ENCODE measurements around the gene USH2A.

Gene USH2A

DNA sequence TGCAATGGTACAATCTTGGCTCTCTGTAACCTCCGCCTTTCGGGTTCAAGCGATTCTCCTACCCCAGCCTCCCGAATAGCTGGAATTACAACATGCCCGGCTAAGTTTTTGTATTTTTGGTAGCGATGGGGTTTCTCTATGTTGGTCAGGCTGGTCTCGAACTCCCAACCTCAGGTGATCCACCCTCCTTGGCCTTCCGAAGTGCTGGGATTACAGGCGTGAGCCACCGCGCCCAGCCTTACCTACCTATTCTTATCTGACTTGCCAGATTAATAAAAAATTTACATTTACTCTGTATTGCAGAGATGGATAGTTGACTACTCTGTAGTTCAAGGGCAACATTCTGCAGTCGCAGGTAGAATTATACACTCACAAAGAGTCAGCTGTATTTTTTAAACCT, 496.6 kb downstream of the USH2A start:
- DNase-seq (ENCODE audit: low spot score): no peak

GRCh38 chr1:215923129-215923824, 500.0 kb downstream of the USH2A start:
- no peak for DNase-seq (ENCODE audit: low spot score)

DNA sequence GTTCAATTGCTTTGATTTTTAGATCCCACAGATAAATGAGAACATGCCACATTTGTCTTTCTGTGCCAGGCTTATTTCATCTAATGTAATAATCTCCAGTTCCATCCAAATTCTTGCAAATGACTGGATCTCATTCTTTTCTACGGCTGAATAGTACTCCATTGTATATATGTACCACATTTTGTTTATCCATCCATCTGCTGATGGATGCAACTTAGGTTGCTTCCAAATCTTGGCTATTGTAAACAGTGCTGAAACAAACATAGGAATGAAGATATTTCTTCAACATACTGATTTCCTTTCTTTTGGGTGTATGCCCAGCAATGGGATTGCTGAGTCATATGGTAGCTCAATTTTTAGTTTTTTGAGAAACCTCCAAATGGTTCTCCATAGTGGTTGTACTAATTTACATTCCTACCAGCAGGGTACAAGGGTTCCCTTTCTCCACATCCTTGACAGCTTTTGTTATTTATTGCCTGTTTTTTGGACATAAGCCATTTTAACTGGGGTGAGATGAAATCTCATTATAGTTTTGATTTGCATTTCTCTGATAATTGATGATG, 511.8 kb downstream of the USH2A start:
- DNase-seq (ENCODE audit: low spot score): no peak

- no peak for DNase-seq (ENCODE audit: low spot score)
Measured at GRCh38 chr1:215905493-215906115, 517.6 kb downstream of the USH2A start.

DNA sequence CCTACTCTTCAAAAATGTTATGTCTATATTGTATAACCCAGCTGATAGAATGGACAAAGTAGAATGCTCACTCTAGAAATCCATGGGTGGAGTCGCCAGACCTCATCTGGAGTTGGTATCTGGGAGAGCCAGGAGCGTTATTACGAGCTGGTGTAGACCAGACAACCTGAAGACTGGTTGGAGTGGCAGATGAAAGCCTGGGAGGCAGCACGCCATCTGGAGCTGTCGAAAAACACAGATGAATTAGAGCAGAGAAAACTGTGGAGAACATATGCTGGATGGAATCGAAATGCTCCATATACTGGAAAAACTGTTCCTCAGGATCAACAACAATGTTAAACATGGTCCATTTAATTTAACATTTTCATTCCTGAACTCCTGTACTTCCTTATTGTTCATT, 522.6 kb downstream of the USH2A start:
- DNase-seq (ENCODE audit: low spot score): no peak

DNA sequence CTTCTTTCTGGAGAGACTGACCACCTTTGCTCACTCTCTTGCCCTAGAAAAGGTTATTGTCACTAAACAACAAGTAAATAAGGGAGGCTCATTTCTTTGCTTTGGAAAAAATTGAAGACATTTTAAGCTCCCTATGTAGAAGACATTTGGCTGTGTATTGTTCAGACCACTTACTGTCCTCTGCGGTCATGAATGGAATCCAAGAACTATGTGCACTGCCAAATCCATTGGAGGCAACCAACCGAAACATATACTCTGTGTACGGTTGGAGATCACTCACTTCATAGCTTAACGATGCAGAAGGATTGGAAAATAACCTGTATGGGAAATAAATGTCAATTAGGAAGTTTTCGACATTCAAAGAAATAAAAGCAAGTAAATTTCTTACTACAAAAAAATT, 523.3 kb downstream of the USH2A start:
- no peak for DNase-seq (ENCODE audit: low spot score)

GRCh38 chr1:215895893-215896292, 527.4 kb downstream of the USH2A start:
- DNase-seq (ENCODE audit: low spot score): no peak

GRCh38 chr1:215895276-215895675, 528.0 kb downstream of the USH2A start:
- DNase-seq (ENCODE audit: low spot score): no peak

GRCh38 chr1:215894617-215895016, 528.6 kb downstream of the USH2A start:
- DNase-seq (ENCODE audit: low spot score): no peak

GRCh38 chr1:215891266-215892057, 531.8 kb downstream of the USH2A start:
- DNase-seq (ENCODE audit: low spot score): no peak

DNA sequence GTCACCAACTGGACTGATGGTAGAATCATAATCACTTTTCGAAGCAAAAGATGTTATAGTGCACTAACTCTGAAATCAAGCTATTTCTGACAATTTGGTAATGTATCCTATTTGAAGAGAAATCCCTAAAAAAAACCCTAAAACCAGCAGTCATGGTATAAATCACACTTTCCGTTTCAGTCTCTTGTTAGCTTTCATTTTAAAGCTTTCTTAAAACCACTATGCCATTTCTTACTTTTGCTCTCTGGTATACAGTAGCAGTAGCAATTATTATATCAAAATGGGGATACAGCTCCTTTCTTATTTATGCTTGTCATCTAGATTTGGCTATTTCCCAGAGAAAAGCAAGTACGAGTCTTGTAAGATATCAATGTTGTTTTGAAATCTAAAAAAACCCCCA, 532.8 kb downstream of the USH2A start:
- no peak for DNase-seq (ENCODE audit: low spot score)

DNA sequence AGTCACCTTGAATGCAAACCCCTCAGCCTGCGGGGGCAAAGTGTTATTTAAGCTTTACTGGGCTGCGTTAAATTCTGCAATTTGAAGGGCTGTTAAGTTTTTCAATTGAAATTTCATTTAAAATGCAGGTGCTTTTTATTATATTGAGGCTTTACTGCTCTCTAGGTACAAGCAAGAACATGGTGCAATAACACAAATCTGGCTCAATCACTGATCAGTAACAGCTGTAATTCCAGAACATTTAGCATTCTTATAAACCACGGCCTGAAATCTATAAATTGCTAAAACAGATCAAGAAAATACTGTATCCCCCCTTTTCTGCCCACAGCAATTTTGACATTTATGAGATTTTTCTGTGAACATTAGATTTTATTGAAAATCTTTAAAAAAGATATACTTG, 533.4 kb downstream of the USH2A start:
- DNase-seq (ENCODE audit: low spot score): no peak

- DNase-seq (ENCODE audit: low spot score): no peak
Measured at GRCh38 chr1:215888159-215888558, 535.1 kb downstream of the USH2A start.

- DNase-seq (ENCODE audit: low spot score): no peak
Measured at GRCh38 chr1:215887627-215888026, 535.6 kb downstream of the USH2A start.

- no peak for DNase-seq (ENCODE audit: low spot score)
Measured at GRCh38 chr1:215883004-215883403, 540.2 kb downstream of the USH2A start.

DNA sequence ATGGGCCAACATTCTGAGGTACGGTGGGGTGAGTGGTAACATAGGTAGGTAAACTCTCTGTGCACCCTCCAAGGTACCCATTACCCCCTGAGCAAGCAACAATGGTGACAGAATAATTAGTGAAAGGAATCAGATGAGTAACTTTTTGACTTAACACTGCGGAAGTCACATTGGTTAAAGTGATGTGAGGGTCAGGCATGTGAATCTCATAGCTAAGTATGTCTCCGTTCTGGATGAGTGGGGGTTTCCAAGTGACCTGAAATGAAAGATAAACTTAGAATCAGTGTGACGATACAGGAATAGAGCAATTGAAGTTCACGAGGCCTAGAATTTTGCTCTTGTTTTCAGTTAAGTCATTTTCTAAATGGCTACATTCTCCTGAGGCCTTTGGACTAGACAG, 544.4 kb downstream of the USH2A start:
- no peak for DNase-seq (ENCODE audit: low spot score)

DNA sequence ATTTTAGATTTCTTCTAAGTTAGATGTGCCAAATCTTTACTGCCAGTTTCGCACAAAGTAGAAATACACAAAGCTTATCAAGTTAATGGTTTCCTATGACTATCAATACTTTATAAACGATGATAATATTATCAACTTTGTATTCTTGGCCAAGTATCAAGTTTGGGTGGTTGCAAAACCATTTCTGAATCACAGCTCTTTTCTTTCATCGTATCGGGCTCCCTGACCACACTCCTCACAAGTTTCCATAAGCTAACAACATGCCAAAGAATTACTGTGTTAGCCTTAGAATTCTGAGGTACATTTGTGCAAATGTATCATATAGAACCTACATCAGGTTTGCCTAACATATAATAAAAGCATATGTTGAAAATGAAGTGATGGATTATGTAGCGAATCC, 545.1 kb downstream of the USH2A start:
- no peak for DNase-seq (ENCODE audit: low spot score)

DNA sequence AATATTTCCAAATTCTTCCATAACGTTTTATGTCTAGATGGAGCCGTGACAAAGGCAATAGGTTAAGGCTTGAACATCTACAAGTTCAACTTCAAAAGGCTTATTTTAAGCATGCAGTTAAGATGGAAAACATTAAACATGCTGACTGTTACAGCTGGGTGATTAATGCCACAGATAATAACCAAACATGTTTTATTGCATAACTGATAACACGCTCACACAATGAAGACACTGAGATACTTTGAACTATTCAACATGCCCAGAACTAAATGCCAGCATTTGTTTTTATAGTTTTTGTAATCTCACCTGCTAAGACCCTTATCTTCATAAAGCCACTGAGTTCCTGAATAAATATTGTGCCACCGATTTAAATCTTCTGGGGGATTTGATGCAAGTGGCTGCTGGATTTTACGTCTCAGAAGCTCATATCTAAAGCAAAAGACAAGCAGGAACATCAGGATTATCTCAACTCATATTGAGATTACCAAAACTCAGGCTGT, 545.7 kb downstream of the USH2A start:
- DNase-seq (ENCODE audit: low spot score): no peak

- DNase-seq (ENCODE audit: low spot score): no peak
Measured at GRCh38 chr1:215875712-215876111, 547.5 kb downstream of the USH2A start.

DNA sequence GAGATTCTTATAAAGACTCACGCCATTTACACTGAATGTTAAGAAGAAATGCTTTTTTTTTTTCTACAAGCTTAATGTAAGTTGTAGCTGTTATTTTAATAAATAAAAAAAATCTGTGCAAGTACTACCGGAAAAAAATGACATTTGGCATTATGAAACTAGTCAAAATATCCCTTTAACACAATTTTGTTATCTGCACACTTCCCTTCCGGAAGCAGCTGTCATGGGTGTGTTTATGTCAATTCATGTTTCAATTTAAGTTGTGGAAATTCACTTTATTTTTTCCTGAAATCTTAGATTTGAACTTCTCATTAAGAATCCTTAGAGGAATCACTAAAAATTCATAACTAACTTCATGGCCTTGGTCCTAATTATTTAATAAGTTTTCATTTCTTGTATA, 548.0 kb downstream of the USH2A start:
- no peak for DNase-seq (ENCODE audit: low spot score)

DNA sequence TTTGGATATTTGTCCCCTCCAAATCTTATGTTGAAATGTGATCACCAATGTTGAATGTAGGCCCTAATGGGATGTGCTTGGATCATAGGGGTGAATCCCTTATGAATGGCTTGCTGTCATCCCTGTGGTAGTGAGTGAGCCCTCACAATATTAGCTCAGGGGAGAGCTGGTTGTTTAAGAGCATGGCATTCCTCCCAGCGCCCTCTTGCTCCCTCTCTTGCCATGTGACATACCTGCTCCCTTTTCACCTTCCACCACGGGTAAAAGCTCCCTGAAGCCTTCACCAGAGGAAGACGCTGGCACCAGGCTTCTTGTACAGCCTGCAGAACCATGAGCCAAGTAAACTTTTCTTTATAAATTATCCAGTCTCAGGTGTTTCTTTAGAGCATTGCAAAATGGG, 550.6 kb downstream of the USH2A start:
- no peak for DNase-seq (ENCODE audit: low spot score)

DNA sequence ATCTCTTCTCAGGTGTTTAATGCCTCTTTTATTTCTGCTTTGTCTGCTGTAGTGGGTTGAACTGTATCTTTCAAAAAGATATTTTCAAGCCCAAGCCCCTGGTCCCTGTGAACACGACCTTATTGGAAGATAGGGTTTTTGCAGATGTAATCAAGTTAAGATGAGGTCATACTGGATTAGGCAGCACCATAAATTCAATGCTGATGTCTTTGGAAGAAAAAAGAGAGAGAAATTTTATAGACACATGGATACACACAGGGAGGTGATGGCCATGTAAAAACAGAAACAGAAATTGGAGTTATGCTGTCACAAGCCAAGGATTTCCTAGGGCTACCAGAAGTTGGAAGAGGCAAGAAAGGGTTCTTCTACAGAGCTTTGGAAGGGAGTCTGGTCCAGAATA, 554.7 kb downstream of the USH2A start:
- DNase-seq (ENCODE audit: low spot score): no peak

DNA sequence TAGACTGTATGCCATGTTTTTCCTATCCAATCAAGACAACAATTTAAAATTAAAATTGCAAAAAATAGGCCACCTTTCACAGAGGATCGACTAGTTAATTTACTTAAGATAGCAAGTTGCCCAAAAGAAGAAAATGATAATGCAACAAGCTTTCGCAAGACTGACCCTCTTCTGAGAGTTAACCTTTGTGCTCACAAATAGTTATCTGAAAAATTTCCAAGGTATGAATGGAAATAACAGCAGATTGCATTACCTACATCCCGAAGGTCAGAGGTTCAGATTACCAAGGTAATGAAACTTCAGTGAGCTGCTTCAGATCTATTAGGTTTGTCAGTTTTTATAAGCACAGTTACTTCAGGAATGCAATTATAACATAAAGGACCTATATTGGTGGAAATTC, 558.2 kb downstream of the USH2A start:
- DNase-seq (ENCODE audit: low spot score): no peak
